Upper lobe of right lung (tissue), 1 donor: ENCODE measurements around the gene CARD10. TPM values are rescaled to one million over a fixed set of nuclear protein-coding genes. Genes with fewer than 3 reads are reported as not detected.

Source experiments
- ATAC-seq: fragments of 200-7000 bp; cut with Tn5 transposase; one replicate; pipeline ENCODE4 v1.9.1; 2020; ENCODE audit warnings: mild to moderate bottlenecking, moderate library complexity
- DNase-seq: peaks from one replicate; pipeline ENCODE4 v3.0.0-alpha.2; 2020
- H3K27ac ChIP-seq: fragments of 200-600 bp; one replicate; pipeline ENCODE4 v1.8.0; 2022
- H3K27me3 ChIP-seq: fragments of 200-600 bp; one replicate; pipeline ENCODE4 v1.8.0; 2022; ENCODE audit warnings: mild to moderate bottlenecking
- H3K36me3 ChIP-seq: fragments of 200-600 bp; one replicate; pipeline ENCODE4 v1.8.0; 2022
- H3K4me1 ChIP-seq: fragments of 200-600 bp; one replicate; pipeline ENCODE4 v1.8.0; 2022
- H3K4me3 ChIP-seq: fragments of 200-600 bp; one replicate; pipeline ENCODE4 v1.8.0; 2022; ENCODE audit warnings: mild to moderate bottlenecking
- H3K9me3 ChIP-seq: fragments of 200-600 bp; one replicate; pipeline ENCODE4 v1.8.0; 2022
- intact Hi-C: fragments of 100-400 bp; cut with DNase I; formaldehyde crosslinking; loops from one replicate; pipeline ENCODE4 v1.11.0; 2022
- total RNA-seq: library from RNA; stranded (reverse); fragmentation: NEBNext Ultra II Directional; extraction: Animal tissue kit (Norgen Biotek cat#: 25700); gene quantifications from one replicate; pipeline ENCODE4 v1.2.1, GENCODE V29; 2021
- TF ChIP-seq, protein P1 (sequence below): fragments of 200-600 bp; IDR thresholded peaks from one replicate; pipeline ENCODE4 v1.8.0; 2022; ENCODE audit warnings: antibody characterized with exemption
- donor health status: DM: no; HTN: yes; CAD: no; lungs with severe emphysema.

Gene CARD10
- total RNA-seq, 1 donor from 2014 or later: 17.0 TPM

DNA sequence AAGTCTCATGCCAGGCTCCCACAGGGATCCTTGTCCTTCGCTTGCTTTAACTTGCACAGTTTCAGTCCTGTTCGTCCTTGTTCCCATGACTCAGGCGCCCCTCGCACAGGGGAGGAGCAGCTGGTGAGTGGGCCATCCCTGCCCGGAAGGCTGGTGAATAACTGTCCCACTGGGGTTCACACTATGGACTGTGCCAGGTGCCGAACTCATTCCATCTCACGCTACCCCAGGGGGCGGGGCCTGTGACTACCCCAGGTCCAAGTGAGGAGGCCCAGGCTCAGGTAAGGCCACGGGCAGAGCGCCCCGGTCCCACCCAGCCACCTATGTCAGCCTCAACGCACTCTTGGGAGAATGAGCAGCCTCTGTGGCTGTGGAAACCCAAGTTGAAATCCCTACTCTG, 7.2 kb upstream of the CARD10 start:
- TF ChIP-seq, protein P1, sequence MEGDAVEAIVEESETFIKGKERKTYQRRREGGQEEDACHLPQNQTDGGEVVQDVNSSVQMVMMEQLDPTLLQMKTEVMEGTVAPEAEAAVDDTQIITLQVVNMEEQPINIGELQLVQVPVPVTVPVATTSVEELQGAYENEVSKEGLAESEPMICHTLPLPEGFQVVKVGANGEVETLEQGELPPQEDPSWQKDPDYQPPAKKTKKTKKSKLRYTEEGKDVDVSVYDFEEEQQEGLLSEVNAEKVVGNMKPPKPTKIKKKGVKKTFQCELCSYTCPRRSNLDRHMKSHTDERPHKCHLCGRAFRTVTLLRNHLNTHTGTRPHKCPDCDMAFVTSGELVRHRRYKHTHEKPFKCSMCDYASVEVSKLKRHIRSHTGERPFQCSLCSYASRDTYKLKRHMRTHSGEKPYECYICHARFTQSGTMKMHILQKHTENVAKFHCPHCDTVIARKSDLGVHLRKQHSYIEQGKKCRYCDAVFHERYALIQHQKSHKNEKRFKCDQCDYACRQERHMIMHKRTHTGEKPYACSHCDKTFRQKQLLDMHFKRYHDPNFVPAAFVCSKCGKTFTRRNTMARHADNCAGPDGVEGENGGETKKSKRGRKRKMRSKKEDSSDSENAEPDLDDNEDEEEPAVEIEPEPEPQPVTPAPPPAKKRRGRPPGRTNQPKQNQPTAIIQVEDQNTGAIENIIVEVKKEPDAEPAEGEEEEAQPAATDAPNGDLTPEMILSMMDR: no peak
- no peak overlapping the region for H3K27ac ChIP-seq
- no peak overlapping the region for H3K4me3 ChIP-seq
- H3K27me3 ChIP-seq: no peaks in the 10 kb centered on the region
- no peaks in the 10 kb centered on the region for H3K9me3 ChIP-seq
- no peak for DNase-seq
- peak; percentile 19 for ATAC-seq
- peaks cover 5% of the 10 kb centered on the region for H3K4me1 ChIP-seq
- H3K36me3 ChIP-seq: no peaks in the 10 kb centered on the region
- intact Hi-C loops: no loop called here

DNA sequence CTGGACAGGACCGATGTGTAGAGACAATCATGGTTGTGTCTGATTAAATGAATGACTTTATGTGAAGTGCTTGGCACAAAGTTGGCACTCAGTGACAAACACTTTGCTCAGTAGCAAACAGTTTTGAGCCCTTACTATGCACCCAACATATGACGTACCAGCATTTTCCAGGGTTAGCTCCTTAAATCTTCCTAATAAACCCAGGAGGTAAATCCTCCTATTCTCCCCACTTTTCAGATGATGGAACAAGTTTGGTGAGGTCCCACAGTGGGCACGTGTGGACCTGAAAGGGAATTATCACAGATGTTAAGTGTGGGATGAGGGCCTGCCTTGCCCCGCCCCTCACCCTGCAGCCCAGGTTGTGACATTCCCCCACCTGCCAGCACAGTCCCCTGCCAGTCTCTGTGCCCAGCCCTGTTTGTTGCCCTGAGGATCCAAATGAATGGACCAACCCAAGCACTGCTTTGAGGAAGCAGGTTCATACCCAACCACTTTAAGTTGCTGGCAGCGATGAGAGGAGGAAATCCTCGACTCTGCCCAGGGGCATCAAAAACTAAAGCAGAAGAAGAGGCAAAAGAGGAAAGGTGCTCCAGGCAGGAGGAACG, 6.6 kb upstream of the CARD10 start:
- TF ChIP-seq, protein P1: no peak
- DNase-seq (no peak), ATAC-seq (no peak)
- intact Hi-C loops: no loop called here
- Histone ChIP-seq H3K27me3 (no peaks in the 10 kb centered on the region), H3K27ac (no peak overlapping the region), H3K4me1 (peaks cover 5% of the 10 kb centered on the region), H3K4me3 (no peak overlapping the region), H3K9me3 (no peaks in the 10 kb centered on the region), H3K36me3 (no peaks in the 10 kb centered on the region)

DNA sequence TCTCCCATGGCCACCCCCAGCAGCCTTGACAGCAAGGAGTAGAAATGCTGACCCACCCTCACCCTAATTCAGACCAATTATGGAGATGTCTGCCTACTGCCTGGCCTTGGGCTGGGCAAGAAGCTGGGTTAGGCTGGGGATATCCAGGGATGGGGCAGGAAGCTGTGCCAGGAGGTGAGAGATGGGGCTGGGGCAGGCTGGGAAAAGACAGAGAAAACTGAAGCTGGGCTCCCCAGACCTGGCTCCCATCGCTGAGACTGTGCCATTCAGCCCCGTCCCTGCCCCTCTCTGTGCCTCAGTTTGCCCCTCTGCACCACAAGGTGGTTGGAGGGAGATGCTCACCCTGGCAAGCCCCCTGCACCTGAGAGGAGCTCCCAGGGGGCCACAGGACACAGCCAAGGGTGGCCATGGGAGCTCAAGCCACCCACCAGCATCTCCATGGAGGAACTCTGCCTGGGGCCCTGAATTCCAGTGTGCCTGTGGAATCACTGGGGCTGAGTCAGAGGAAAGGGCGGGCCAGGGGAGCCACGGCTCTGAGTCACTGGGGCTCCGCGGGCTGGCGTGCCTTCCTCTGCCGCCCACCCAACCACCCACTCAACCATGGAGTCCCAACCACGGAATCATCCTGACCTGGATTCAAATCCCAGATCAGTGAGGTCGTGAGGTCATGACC, 6.0 kb upstream of the CARD10 start:
- peaks cover 5% of the 10 kb centered on the region for H3K4me1 ChIP-seq
- no peak overlapping the region for H3K4me3 ChIP-seq
- TF ChIP-seq, protein P1: no peak
- no peaks in the 10 kb centered on the region for H3K9me3 ChIP-seq
- peak; percentile 64 for ATAC-seq
- H3K36me3 ChIP-seq: no peaks in the 10 kb centered on the region
- no peaks in the 10 kb centered on the region for H3K27me3 ChIP-seq
- no peak for DNase-seq
- H3K27ac ChIP-seq: no peak overlapping the region
- intact Hi-C loops: no loop called here

DNA sequence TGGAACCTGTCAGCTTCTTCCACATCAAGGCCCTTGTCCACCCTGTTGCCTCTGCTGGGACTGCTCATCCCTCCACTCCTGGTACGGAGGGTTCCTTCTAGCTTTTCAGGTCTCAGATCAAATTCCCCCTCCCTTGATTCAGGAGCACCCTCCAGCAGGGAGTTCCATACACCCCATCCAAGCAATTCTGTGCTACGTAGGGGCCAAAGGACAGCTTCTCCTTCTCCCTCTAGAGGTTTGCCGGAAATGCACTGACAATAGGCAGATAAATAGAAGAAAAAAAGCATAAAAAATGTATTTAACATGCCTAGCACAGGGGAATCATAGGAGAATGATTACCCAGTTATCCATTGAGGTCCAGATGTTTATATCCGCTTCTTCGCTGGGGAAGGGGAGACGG, 3.3 kb upstream of the CARD10 start:
- TF ChIP-seq, protein P1: no peak
- no peak for DNase-seq
- Histone ChIP-seq H3K9me3 (no peaks in the 10 kb centered on the region), H3K4me3 (no peak overlapping the region), H3K27me3 (no peaks in the 10 kb centered on the region), H3K36me3 (no peaks in the 10 kb centered on the region), H3K4me1 (peaks cover 14% of the 10 kb centered on the region), H3K27ac (no peak overlapping the region)
- ATAC-seq: no peak
- intact Hi-C loops: no loop called here

DNA sequence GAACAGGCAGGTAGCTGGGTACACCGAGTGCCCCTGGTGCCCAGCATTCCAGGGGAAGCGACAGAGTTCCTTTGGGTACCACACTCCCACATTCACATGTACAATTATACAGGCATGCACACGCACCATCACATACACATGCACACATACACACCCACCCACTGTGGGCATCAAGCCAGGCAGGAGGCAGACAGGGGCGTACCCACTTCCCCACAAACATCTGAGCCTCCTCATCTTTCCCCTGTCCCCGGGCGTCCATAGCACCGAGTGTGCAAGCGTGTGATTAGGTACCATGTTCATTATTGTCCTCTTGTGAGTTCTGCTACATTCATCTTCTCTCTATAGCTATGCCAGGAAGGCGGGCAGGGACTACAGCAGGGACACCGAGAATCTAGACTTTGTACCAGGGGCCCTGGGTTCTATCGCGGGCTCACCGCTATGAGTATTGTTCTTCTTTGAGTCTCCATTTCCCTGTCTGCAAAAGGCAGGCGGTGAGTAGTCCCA, 2.1 kb upstream of the CARD10 start:
- Histone ChIP-seq H3K27me3 (no peaks in the 10 kb centered on the region), H3K4me1 (peaks cover 14% of the 10 kb centered on the region), H3K4me3 (no peak overlapping the region), H3K9me3 (no peaks in the 10 kb centered on the region), H3K27ac (no peak overlapping the region), H3K36me3 (no peaks in the 10 kb centered on the region)
- intact Hi-C loops: no loop called here
- DNase-seq (no peak), ATAC-seq (no peak)
- TF ChIP-seq, protein P1: no peak
